Psoas muscle (tissue), 8 donors: ENCODE results near the gene ERLIN1. TPM values are rescaled to one million over a fixed set of nuclear protein-coding genes. Genes with fewer than 3 reads are reported as not detected.

ENCODE experiments used
- ATAC-seq, 4 donors: fragments of 200-7000 bp; cut with Tn5 transposase; one replicate each; pipeline ENCODE4 v1.9.1; 2020; ENCODE audit warnings: moderate library complexity in 3 of 4, mild to moderate bottlenecking in 2 of 4
- DNase-seq, 2 donors: peaks; one replicate each; pipeline ENCODE4 v3.0.0-alpha.2; 2020
- H3K27ac ChIP-seq: fragments of 200-600 bp; one replicate; pipeline ENCODE4 v1.8.0; 2022
- H3K27me3 ChIP-seq, 3 donors: fragments of 200-600 bp in 1 of 3; one replicate each; pipeline versions ENCODE4 v1.6.1 to v1.8.0; 2013 to 2022; ENCODE audit warnings: low read length in 2 of 3, mild to moderate bottlenecking in 2 of 3, moderate library complexity in 1 of 3; ENCODE audit not compliant: insufficient read depth in 3 of 3
- H3K36me3 ChIP-seq, 2 donors: fragments of 200-600 bp in 1 of 2; one replicate each; pipeline versions ENCODE4 v1.6.1 to v1.8.0; 2013 to 2022; ENCODE audit warnings: low read depth in 1 of 2, mild to moderate bottlenecking in 1 of 2, moderate library complexity in 1 of 2; ENCODE audit not compliant: insufficient read depth in 1 of 2
- H3K4me1 ChIP-seq: fragments of 200-600 bp; one replicate; pipeline ENCODE4 v1.8.0; 2022
- H3K4me3 ChIP-seq: fragments of 200-600 bp; one replicate; pipeline ENCODE4 v1.8.0; 2022; ENCODE audit warnings: mild to moderate bottlenecking
- H3K9me3 ChIP-seq: fragments of 200-600 bp; one replicate; pipeline ENCODE4 v1.8.0; 2022
- WGBS, 3 donors: extraction: QIAGEN DNeasy Blood & Tissue Kit; methylation state at CpG; one replicate each; pipeline versions ENCODE4 v1.1.6 to v1.1.7; 2013; 5-methylcytosine and 5-hydroxymethylcytosine counted together
- intact Hi-C, 2 donors: fragments of 100-400 bp; cut with DNase I; formaldehyde crosslinking; loops; one replicate each; pipeline versions ENCODE4 v1.11.0 to v1.14.2; 2022
- polyA plus RNA-seq, 3 donors: library from polyadenylated mRNA; stranded (reverse); fragments of 200-250 nt; gene quantifications; one replicate each; pipeline ENCODE4 v1.2.3, GENCODE V29; 2013
- total RNA-seq, 4 donors: library from RNA; stranded (reverse); fragmentation: NEBNext Ultra II Directional in 2 of 4; extraction: Animal tissue kit (Norgen Biotek cat#: 25700) in 2 of 4; gene quantifications; one replicate each; pipeline versions ENCODE4 v1.2.1 to v1.2.4, GENCODE V29; 2021 to 2023
- TF ChIP-seq, protein P1 (sequence below): fragments of 200-600 bp; IDR thresholded peaks from one replicate; pipeline ENCODE4 v1.8.0; 2022; ENCODE audit warnings: antibody characterized with exemption
- donor health status: healthy with polysubstance abuse.
- donor health status: DM: no; HTN: no; CAD: no; lungs with moderate emphysema.
- donor health status: Bipolar disorder and iron deficiency.
- donor health status: healthy.
- donor health status: DM: yes; HTN: yes; CAD: no.
- donor health status: DM: no; HTN: no; CAD: no.
- donor health status: DM: no; HTN: no; CAD: no.
- donor health status: DM: yes; HTN: yes; CAD: no.

The ERLIN1 gene
- total and polyA plus RNA-seq, 7 donors, result 6.8 to 15.2 (median 11.5) TPM

DNA sequence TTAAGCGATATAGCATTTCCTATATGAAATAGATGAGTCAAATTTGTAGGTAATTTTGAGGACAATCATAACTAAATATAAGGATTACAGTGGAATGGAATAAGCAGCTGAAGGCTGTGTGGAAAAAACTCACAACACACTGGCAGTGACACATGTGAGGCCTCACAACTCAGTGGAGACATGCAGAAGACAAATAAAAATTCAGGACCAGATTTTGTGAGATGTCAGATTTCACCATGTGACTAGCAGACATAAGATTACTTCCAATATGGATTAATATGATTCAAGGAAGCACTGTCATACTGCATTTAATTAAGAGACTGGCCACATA, 17.6 kb downstream of the ERLIN1 start:
- Histone ChIP-seq H3K4me3 (no peak overlapping the region), H3K27ac (no peak overlapping the region), H3K36me3 (peaks cover 3 to 58% of the 10 kb centered on the region in 2 donors), H3K27me3 (no peaks in the 10 kb centered on the region), H3K4me1 (no peaks in the 10 kb centered on the region), H3K9me3 (peaks cover 3% of the 10 kb centered on the region)
- TF ChIP-seq, protein P1, sequence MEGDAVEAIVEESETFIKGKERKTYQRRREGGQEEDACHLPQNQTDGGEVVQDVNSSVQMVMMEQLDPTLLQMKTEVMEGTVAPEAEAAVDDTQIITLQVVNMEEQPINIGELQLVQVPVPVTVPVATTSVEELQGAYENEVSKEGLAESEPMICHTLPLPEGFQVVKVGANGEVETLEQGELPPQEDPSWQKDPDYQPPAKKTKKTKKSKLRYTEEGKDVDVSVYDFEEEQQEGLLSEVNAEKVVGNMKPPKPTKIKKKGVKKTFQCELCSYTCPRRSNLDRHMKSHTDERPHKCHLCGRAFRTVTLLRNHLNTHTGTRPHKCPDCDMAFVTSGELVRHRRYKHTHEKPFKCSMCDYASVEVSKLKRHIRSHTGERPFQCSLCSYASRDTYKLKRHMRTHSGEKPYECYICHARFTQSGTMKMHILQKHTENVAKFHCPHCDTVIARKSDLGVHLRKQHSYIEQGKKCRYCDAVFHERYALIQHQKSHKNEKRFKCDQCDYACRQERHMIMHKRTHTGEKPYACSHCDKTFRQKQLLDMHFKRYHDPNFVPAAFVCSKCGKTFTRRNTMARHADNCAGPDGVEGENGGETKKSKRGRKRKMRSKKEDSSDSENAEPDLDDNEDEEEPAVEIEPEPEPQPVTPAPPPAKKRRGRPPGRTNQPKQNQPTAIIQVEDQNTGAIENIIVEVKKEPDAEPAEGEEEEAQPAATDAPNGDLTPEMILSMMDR, result no peak
- WGBS, 3 donors, result 91 to 98% (median 94%) methylated on average over 1 of the region's 1 CpG
- intact Hi-C loops, result no loop called here
- no peak for DNase-seq
- no peak for ATAC-seq

DNA sequence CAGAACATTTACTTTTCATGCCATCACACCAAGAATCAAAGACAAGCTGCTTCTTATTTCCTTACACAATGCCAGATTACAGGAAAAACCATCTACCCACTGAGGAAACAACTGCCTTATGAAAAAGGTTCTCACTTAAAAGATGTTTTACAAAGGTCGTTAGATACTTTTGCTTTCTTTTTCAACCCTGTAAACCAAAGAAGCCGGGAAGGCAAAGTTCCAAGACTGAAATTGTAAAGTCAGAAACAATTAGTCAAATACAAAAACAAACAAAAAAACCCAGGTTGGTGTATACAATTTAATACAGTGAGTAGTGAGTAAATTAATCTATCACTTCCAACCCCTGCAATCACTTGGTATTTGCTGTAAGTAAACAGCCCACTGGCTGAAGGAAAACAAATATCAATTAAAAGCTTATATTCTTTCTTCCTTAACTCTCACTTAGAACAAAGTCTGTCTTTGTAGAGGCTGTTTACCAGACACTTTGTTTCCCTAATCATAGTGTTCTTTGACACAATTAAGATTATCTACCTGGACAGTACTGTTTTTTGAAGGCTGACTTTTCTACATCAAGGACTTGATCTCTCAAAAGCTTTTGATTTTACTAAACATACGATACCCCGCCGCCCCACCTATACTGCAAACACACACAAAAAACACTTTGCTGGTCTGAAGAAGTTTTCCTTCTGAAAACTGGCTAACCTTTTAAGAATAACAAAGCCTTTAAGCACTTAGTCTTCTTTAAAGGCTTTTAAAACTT, 18.1 kb downstream of the ERLIN1 start:
- TF ChIP-seq, protein P1, result no peak
- H3K27me3 ChIP-seq, result no peaks in the 10 kb centered on the region
- ATAC-seq (no peak), DNase-seq (no peak)
- H3K36me3 ChIP-seq, result peaks cover under 1 to 58% of the 10 kb centered on the region in 2 donors
- no peak overlapping the region for H3K27ac ChIP-seq
- intact Hi-C loops, result no loop called here
- WGBS, 3 donors, result 83 to 88% (median 84%) methylated on average over 5 of the region's 5 CpGs
- peak overlapping the region; percentile 5 for H3K4me3 ChIP-seq
- H3K4me1 ChIP-seq, result no peaks in the 10 kb centered on the region
- peaks cover 3% of the 10 kb centered on the region for H3K9me3 ChIP-seq

DNA sequence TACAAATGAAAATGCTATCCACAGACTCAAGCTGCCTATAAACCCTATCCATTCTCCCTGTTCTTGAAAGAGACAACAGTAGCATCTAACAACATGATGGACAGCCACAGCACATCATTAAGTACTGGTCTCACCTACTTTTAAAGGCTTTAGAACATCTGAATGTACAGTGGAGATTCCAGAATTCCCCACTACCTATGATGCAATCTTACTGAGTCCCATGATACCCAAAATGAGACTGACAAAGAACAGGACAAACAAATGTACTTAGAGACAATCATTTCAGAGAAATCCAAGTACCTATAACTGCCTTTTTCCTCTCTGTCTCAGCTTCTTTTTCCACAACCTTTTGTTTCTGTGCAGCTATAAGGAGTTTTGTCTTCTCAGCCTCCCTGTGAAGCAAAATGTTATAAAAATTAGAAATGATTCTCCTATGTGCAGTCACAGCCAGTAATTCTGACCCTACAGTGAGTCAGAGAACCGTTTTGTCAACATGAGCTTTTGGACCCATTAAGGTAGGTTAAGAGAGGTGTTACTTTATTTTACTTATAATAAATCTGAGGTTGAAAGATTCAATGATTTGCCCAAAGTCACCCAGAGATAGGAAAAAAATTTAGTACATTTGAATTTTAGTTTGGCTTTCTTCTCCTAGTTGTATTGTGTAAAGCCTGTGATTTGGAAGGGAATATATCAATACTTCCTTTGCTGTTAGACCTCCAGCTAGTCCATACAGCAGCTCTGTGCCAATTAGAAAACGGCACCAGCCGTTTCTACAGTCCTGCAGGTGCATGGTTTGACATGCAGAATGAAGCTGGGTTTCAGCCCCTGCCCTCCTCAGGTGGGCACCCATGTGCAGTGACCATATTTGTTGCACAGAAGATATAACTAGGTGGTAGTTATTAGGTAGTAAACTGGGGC, 21.9 kb downstream of the ERLIN1 start:
- H3K36me3 ChIP-seq, result peaks cover 0 to 61% of the 10 kb centered on the region in 2 donors
- H3K27me3 ChIP-seq, result no peaks in the 10 kb centered on the region
- no peaks in the 10 kb centered on the region for H3K4me1 ChIP-seq
- TF ChIP-seq, protein P1, result no peak
- WGBS, 3 donors, result 80 to 94% (median 85%) methylated on average over 3 of the region's 3 CpGs
- intact Hi-C loops, result no loop called here
- no peak overlapping the region for H3K4me3 ChIP-seq
- H3K27ac ChIP-seq, result no peak overlapping the region
- H3K9me3 ChIP-seq, result no peaks in the 10 kb centered on the region
- DNase-seq, result no peak
- ATAC-seq, result no peak

DNA sequence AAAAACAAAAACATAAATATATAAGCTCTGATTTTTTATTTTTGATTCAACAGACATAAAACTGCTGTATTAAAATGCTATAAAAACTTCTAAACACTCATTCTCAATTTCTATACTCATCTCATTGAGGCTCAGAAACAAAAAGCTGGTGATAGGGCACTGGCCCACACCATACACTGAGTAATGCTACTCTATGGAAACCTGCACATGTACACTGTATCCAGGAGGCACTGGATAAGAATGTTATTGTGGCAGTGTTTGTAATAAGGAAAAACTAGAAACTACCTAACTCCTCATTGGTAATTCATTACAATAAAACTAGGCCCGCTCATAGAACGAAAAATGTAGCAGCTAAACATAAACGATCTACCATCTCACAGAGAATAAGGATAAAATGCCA, 23.1 kb downstream of the ERLIN1 start:
- ATAC-seq, result no peak
- WGBS, 3 donors, result 92 to 95% (median 93%) methylated on average over 3 of the region's 3 CpGs
- H3K9me3 ChIP-seq, result no peaks in the 10 kb centered on the region
- H3K27me3 ChIP-seq, result no peaks in the 10 kb centered on the region
- H3K4me1 ChIP-seq, result no peaks in the 10 kb centered on the region
- no peak overlapping the region for H3K27ac ChIP-seq
- DNase-seq, result no peak
- TF ChIP-seq, protein P1, result no peak
- intact Hi-C loops, result no loop called here
- peaks cover 0 to 62% of the 10 kb centered on the region in 2 donors for H3K36me3 ChIP-seq
- H3K4me3 ChIP-seq, result no peak overlapping the region
